Measurements from ENCODE around the gene HAND2. TPM values are rescaled to one million over a fixed set of nuclear protein-coding genes. Genes with fewer than 3 reads are reported as not detected.

HAND2 gene
- total RNA-seq, 1 experiment from 2014 or later, result not detected

DNA sequence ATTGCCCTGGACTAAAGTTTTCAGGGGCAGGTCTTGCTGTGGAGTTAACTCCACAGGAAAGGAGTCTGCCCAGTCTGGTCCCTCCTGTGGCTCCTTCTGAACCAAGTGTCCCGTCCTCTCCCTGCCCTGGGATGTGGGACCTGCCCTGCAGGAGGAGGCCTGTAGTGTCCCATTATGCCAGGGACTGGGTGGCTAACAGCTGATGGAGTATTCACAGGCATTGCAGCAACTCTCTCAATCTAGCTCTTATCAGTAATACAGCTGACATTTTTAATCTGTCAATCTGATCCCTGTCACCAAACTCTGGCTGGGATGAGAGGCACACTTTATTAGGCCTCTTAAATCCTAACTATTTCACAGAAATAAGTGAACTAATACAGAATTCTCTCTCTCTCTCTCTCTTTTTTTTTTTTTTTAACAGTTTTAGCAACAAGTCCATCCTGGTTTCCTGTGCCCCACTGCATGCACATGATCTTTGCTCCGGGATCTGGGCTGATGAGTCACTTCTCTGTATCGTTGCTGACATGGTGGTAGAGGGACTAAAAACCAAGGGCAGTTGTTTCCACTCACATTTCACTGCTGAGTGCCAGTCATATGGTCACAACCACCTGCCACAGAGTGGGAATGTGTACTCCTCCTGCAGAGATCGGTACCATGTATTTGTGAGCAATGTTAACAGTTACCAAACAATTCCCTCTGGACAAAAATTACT, 39.1 kb downstream of the HAND2 start:
- in situ Hi-C loops (cut with HindIII; ENCODE audit: low pct_unique_long_range_greater_than_20kb, low sequenced_read_pairs), result no loop called here
- peak; percentile 46 for DNase-seq (ENCODE audit: low read depth)

DNA sequence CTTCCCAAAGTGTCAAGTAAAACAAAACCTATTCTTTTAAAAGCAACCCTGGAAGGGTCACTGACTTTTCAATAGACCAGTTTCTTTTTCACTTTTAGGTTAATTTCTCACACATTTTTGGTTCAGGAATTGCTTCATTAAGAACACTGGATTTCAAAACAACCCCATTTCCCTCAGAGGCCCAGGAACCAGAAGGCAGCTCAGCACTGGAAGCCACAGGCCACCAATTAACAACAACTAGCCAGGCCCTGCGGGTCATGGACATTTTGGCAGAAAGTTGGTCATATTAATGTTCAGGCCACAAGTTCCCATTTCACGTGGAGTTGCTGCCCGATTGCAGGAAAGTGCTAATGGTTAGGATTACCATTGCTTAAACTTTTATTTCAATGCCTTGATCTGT, 39.8 kb downstream of the HAND2 start:
- in situ Hi-C loops (cut with HindIII; ENCODE audit: low pct_unique_long_range_greater_than_20kb, low sequenced_read_pairs), result no loop called here
- no peak for DNase-seq (ENCODE audit: low read depth)

DNA sequence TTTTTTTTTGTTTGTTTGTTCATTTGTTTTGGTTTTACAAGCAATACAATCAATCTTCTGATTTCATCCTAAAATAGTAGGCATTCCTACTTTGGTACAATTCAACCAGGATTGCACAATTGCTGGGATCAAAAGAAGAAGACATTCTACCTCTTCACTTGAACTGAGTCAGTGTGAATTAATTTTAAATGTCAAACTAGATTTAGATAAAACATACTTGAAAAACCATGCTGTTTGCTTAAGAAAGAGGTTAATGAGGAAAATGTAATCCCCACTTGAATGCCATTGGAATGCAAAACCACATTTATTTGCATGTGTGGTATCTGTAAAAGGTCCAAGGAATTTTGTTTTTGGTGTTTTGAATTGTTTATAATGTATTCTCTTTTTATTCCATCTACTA, 40.5 kb downstream of the HAND2 start:
- no peak for DNase-seq (ENCODE audit: low read depth)
- in situ Hi-C loops (cut with HindIII; ENCODE audit: low pct_unique_long_range_greater_than_20kb, low sequenced_read_pairs), result no loop called here

DNA sequence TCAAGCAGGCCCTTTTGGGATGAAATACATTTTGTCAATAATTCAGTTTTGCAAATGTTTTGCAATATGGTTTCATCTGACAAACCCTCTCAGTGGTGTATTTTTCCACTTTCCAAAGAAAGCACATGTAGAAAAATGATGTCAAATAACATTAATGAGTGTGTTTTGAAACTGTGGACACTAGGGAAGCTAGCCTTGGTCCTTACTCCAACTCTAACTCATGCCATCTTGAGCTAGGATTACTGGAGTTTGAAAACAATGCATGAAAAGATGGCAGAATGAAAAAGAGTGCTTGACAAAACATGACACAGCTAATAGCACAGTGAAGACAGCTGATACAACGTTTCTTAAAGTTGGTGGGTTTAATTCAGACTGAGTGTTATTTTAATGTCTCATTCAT, 41.4 kb downstream of the HAND2 start:
- DNase-seq (ENCODE audit: low read depth), result no peak
- in situ Hi-C loops (cut with HindIII; ENCODE audit: low pct_unique_long_range_greater_than_20kb, low sequenced_read_pairs), result no loop called here

DNA sequence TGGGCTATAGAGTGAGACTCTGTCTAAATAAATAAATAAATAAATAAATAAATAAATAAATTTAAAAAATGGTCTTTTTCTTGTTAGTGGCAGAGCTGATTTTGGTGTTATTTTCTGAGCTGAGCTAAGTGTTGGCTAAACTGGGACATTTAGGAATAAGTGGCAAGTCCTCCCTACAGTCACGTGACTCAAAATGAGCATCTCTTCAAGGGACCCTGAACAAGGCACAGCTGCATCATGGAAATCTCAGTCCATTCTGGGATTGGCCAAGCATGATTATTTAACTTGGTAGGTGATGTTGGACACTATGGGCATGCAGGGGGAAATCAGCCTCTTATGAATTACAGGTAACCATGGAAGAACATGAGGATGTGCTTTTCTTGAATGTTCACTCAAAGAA, 42.0 kb downstream of the HAND2 start:
- DNase-seq (ENCODE audit: low read depth), result no peak
- in situ Hi-C loops (cut with HindIII; ENCODE audit: low pct_unique_long_range_greater_than_20kb, low sequenced_read_pairs), result no loop called here

DNA sequence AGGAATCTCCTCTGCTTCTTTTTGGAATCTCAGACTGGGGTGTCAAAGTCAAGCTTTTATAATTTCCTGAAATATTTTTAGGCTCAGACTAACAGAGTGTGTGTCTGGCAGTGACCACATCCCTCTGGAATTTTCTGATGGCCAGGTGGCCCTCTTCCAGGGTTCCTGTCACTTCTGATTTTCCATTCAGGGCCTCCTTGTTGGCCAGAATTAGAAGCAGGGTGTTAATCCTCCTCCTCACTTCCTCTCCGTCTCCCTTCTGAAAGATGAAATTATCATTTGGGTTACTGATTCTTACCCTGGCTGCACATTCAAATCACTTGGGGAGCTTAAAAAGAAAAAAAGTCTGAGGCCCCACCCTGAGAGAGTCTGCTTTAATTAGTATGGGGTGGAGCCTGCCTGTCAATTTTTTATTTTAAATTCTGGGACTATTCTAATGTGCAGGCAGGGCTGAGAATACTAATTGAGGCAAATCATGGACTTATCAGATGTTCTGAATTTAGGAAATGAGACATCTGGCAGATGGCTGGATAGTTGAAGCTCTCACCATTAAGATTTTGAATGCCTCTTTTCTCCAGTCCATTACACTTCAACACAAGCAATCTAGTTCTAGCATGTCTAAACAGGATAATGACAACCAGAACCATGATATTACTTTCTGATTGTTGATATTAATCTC, 43.2 kb downstream of the HAND2 start:
- DNase-seq (ENCODE audit: low read depth), result no peak
- in situ Hi-C loops (cut with HindIII; ENCODE audit: low pct_unique_long_range_greater_than_20kb, low sequenced_read_pairs), result no loop called here

DNA sequence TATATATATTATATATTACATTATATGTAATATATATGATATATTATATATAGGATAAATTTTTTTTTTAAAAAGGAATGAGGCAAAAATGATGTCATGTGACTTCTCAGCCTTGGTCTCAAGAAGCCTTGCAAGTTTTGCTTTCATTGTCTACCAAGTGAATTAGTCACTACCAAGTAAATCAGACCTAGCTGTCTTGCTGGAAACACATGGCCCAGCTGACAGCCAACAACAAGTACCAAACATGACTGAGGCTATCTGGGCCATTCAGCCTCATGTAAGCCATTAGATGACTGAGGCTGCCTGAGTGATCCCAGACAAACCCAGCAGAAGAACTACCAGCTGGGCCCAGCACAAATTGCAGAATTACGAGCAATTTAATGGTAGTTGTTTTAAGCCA, 44.9 kb downstream of the HAND2 start:
- no peak for DNase-seq (ENCODE audit: low read depth)
- in situ Hi-C loops (cut with HindIII; ENCODE audit: low pct_unique_long_range_greater_than_20kb, low sequenced_read_pairs), result no loop called here

DNA sequence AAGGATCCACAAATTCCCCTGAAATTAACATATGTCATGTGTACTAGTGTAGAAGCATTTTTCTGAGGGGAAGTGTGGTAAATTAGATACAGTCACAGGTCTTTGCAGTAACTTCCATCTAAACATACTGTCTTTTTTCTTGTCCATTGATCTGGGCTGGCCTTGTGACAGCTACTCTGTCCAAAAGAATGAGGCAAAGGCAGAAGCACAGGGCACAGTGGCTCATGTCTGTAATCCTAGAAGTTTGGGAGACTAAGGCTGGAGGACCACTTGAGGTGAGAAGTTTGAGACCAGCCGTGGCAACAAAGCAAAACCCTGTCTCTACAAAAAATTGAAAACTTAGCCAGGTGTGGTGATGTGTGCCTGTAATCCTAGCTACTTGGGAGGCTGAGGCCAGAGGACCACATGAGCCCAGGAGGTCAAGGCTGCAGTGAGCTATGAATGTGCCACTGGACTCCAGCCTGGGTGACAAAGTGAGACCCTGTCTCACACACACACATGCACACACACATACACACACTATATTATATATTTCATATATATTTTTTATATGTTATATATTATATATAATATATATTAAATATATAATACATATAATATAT, 47.6 kb downstream of the HAND2 start:
- in situ Hi-C loops (cut with HindIII; ENCODE audit: low pct_unique_long_range_greater_than_20kb, low sequenced_read_pairs), result no loop called here
- DNase-seq (ENCODE audit: low read depth), result no peak

DNA sequence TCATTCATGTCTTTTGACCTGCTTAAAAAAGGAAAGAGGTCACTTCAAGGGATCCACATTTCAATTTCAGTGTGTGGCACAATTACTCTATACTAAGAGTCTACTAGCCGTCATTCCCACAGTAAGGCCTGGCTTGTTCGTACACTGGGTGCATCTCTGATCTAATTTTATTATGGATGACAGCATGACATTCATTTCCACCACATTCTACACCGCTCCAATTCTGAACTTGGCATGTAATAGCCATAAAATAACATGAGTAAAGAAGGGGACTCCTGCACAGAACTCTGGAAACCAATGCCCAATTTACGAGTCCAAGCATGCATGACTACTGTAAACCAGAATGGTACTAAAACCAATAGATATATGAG, 51.1 kb downstream of the HAND2 start:
- in situ Hi-C loops (cut with HindIII; ENCODE audit: low pct_unique_long_range_greater_than_20kb, low sequenced_read_pairs), result no loop called here
- DNase-seq (ENCODE audit: low read depth), result no peak

DNA sequence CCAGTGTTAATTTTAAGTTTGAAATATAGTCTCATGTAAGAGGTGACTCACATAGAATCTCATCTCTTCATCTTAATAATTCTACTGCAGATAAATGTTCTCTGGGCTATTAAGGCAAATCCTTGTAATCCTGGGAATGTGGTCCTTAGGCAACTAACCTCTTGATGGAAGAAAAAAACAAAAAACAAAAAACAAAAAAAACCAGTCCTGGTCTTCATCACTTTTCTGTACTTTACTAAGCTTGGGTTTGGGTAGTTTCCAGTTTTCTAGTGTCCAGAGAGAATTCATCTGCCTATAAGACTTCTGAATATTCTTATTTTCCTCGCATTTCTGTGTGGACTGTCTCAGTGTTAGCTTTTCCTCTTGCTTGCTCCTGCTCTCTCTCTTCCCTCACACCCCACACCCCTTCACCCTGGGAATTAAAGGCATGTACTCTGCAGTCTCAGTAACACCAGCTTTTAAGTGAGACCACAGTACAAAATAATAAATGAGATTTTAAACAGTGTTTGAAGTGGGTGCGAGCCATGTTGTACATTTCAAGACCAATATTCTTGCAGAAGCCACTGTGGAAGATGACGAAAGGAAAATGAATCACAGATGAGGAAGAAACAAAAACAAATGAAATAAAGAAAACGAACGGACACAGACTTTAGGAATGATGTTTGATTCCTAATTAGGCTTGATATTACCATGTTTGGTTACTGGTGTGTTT, 51.7 kb downstream of the HAND2 start:
- no peak for DNase-seq (ENCODE audit: low read depth)
- in situ Hi-C loops (cut with HindIII; ENCODE audit: low pct_unique_long_range_greater_than_20kb, low sequenced_read_pairs), result no loop called here

DNA sequence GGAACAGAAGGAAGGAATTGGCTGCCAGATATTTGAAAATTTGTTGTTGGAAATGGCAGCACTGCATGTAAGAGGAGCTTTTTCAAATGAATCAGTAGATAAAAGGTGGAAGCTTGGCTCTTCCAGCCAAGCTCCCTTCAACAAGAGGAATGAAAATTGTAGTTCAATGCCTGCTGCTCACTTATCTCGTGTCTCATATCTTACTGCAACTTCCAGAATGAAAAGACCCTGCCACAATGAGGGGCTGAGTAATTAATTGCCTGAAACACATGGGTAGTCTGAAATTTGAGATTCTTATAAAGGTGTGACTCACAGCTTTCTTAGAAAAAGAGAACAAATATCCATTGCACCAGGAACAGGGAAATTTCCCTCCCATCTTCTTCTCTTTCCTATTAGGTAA, 53.0 kb downstream of the HAND2 start:
- DNase-seq (ENCODE audit: low read depth), result no peak
- in situ Hi-C loops (cut with HindIII; ENCODE audit: low pct_unique_long_range_greater_than_20kb, low sequenced_read_pairs), result no loop called here

Other genes starting within 250 kb of the HAND2 start
- 196 and 317 TPM in 2 replicates for gene HMGB2, start 195.9 kb downstream of the HAND2 start, total RNA-seq (2014; rRNA removed; shearing (Covaris generic); ENCODE audit: low replicate concordance)
- gene SAP30, start 159.3 kb downstream of the HAND2 start, total RNA-seq (2014; rRNA removed; shearing (Covaris generic); ENCODE audit: low replicate concordance), result 42.6 and 68.0 TPM in 2 replicates
- not detected in 2 replicates for gene SCRG1, start 131.1 kb downstream of the HAND2 start, total RNA-seq (2014; rRNA removed; shearing (Covaris generic); ENCODE audit: low replicate concordance)

Data from Caki2 (cell line).